Thyroid gland (tissue), 4 donors: Measurements from ENCODE around the gene MAP3K5. TPM values are rescaled to one million over a fixed set of nuclear protein-coding genes. Genes with fewer than 3 reads are reported as not detected.

Source experiments
- DNase-seq, 2 donors: peaks; one replicate each; pipeline ENCODE4 v3.0.0-alpha.2; 2019
- H3K27ac ChIP-seq, 3 donors: fragments of 200-600 bp; sonication (generic); 1 replicate in 2 of 3; 2 replicates in 1 of 3; pipeline ENCODE4 v1.5.1; 2016 to 2019; ENCODE audit warnings: mild to moderate bottlenecking in 1 of 3, moderate library complexity in 1 of 3
- H3K27me3 ChIP-seq: fragments of 200-600 bp; sonication (generic); one replicate; pipeline ENCODE4 v1.5.1; 2019
- H3K36me3 ChIP-seq, 2 donors: fragments of 200-600 bp; sonication (generic); one replicate each; pipeline ENCODE4 v1.5.1; 2016 to 2019
- H3K4me1 ChIP-seq, 2 donors: fragments of 200-600 bp; sonication (generic); one replicate each; pipeline ENCODE4 v1.5.1; 2017 to 2019
- H3K4me3 ChIP-seq, 3 donors: fragments of 200-600 bp; sonication (generic); replicated peaks in 1 of 3; 1 replicate in 2 of 3; 2 replicates in 1 of 3; pipeline ENCODE4 v1.5.1; 2016; ENCODE audit warnings: mild to moderate bottlenecking in 1 of 3
- H3K9me3 ChIP-seq: fragments of 200-600 bp; sonication (generic); one replicate; pipeline ENCODE4 v1.5.1; 2017
- CTCF ChIP-seq, 6 experiments: fragments of 200-600 bp in 3 of 6; fragments of 450-650 bp in 3 of 6; sonication (generic) in 3 of 6; IDR thresholded peaks; one replicate each; pipeline ENCODE4 v1.5.1; 2016 to 2019; ENCODE audit warnings: antibody characterized with exemption in 6 of 6, mild to moderate bottlenecking in 2 of 6, inconsistent platforms in 1 of 6, moderate library complexity in 1 of 6
- POLR2A ChIP-seq, 2 donors: fragments of 450-650 bp; IDR thresholded peaks; one replicate each; pipeline ENCODE4 v1.6.1; 2017; ENCODE audit warnings: antibody characterized with exemption in 2 of 2, mild to moderate bottlenecking in 2 of 2, moderate library complexity in 1 of 2
- WGBS, 2 donors: methylation state at CpG; one replicate each; pipeline ENCODE4 v1.1.5; 2017; 5-methylcytosine and 5-hydroxymethylcytosine counted together
- intact Hi-C: fragments of 100-400 bp; cut with DNase I; formaldehyde crosslinking; loops from one replicate; pipeline ENCODE4 v1.15.1; 2023
- total RNA-seq, 4 donors: library from RNA; depleted of rRNA; stranded (reverse); fragments of >200 nt; gene quantifications; one replicate each; pipeline ENCODE4 v1.2.3, GENCODE V29; 2016

Gene MAP3K5
- total RNA-seq, 4 donors from 2014 or later, result 28.1 to 68.0 (median 46.5) TPM

DNA sequence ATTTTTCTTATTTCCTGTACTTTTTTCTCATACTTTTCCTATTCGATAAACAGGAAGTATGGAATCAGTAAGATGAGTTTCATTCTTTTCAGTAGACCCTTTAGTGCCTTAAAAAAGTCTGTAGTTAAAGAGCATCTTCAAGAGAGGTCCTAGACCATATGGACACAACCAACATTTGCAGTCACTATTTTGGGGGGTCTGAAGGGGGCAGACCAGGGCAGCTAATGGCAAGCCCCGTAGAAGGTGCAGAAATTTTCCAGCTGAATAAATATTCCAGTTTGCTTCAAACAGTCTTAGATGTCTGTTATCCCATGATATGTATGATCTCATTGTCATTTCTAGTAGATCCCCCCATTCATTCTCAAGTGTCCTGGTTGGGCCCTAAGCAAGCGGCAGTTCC, 52.8 kb downstream of the MAP3K5 start:
- H3K36me3 ChIP-seq, result no peaks in the 10 kb centered on the region
- no peak overlapping the region for H3K4me3 ChIP-seq
- TF ChIP-seq POLR2A (IDR thresholded peaks at IDR 0.05) (no peak), CTCF (IDR thresholded peaks at IDR 0.05) (no peak)
- H3K27me3 ChIP-seq, result no peaks in the 10 kb centered on the region
- 86 to 91% methylated on average over 3 of the region's 3 CpGs for WGBS, 2 donors
- H3K9me3 ChIP-seq, result no peaks in the 10 kb centered on the region
- DNase-seq, result no peak
- peaks cover 25 to 34% of the 10 kb centered on the region in 2 donors for H3K4me1 ChIP-seq
- H3K27ac ChIP-seq, result no peak overlapping the region
- intact Hi-C loops, result no loop called here

DNA sequence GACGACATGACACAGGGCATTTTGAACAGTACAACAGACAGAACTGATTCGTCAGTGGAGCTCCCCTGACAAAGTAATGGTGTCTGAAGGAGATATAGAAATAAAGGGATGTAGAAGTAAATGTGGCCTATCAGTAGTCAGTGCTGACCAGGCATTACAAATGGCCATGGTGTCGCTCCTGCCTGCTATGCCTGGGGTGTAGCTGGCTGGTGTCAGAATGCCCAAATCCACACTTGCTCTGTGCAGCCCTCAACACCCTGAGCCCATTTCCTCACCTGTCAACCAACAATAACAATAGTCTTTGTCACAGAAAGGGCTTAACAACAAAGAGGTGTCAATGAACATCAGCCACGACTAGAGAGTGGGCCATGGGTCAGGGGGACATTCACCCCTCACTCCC, 53.2 kb downstream of the MAP3K5 start:
- Histone ChIP-seq H3K4me1 (peaks cover 25 to 32% of the 10 kb centered on the region in 2 donors), H3K36me3 (no peaks in the 10 kb centered on the region), H3K4me3 (no peak overlapping the region), H3K9me3 (no peaks in the 10 kb centered on the region), H3K27ac (no peak overlapping the region), H3K27me3 (no peaks in the 10 kb centered on the region)
- 95 to 97% methylated on average over 4 of the region's 4 CpGs for WGBS, 2 donors
- intact Hi-C loops, result no loop called here
- DNase-seq, result no peak
- TF ChIP-seq CTCF (IDR thresholded peaks at IDR 0.05) (no peak), POLR2A (IDR thresholded peaks at IDR 0.05) (no peak)

GRCh38 chr6:136738692-136739057, 53.6 kb downstream of the MAP3K5 start:
- Histone ChIP-seq H3K27ac (peak overlapping the region in 2 of 3 donors; percentile 21 to 34), H3K4me3 (no peak overlapping the region), H3K9me3 (no peaks in the 10 kb centered on the region), H3K27me3 (no peaks in the 10 kb centered on the region), H3K36me3 (no peaks in the 10 kb centered on the region), H3K4me1 (peaks cover 25 to 32% of the 10 kb centered on the region in 2 donors)
- WGBS, 2 donors, result 87 to 99% methylated on average over 6 of the region's 6 CpGs
- no peak for DNase-seq
- TF ChIP-seq CTCF (IDR thresholded peaks at IDR 0.05), result no peak
- TF ChIP-seq POLR2A (IDR thresholded peaks at IDR 0.05), result no peak
- intact Hi-C loops, result no loop called here

DNA sequence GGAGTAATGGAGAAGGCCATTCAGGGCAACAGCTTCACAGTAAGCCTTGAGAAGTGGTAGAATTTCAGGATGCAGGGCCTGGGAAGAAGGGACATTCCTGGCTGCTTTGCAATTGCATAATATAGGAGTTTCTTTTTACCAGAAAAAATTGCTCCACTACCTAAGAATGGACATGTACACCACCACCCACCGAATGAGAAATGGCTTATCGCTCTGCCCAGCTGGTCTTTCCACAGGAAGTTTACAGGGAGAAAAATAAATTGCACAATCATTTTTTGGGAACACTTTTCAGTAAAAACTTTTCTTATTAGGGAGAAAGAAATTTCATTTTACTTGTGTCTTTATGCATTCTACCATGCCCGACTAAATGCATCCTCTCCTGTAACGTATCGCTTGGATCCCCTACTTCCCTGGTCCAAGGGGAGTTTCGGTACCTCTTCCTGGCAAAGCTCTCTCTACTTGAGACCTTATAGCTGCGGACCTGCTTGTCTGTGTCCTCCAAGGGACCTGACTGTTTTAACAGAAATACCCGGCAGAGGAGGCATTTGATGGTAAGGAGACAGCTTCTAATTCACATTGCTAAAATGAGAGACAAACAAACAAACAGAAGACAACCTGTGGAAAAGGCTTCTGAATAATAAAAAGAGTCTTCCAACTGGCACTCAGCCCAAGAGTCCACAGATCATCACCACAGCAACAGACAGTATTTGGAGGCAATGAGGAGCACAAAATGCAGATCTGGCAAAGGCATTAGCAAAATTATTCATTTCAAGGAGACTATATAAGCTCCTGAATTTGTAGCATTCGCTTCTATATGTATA, 54.2 kb downstream of the MAP3K5 start:
- DNase-seq, result no peak
- no peaks in the 10 kb centered on the region for H3K27me3 ChIP-seq
- H3K4me1 ChIP-seq, result peaks cover 25 to 32% of the 10 kb centered on the region in 2 donors
- no peak for TF ChIP-seq POLR2A (IDR thresholded peaks at IDR 0.05)
- no peak for TF ChIP-seq CTCF (IDR thresholded peaks at IDR 0.05)
- intact Hi-C loops, result no loop called here
- no peak overlapping the region for H3K4me3 ChIP-seq
- no peaks in the 10 kb centered on the region for H3K9me3 ChIP-seq
- H3K36me3 ChIP-seq, result no peaks in the 10 kb centered on the region
- H3K27ac ChIP-seq, result peak overlapping the region in 2 of 3 donors; percentile 21 to 34
- WGBS, 2 donors, result 66 to 70% methylated on average over 9 of the region's 9 CpGs

- WGBS, 2 donors, result 83 to 87% methylated on average over 5 of the region's 5 CpGs
- Histone ChIP-seq H3K27ac (peak overlapping the region in 2 of 3 donors; percentile 21 to 34), H3K4me3 (no peak overlapping the region), H3K9me3 (no peaks in the 10 kb centered on the region), H3K4me1 (peaks cover 28 to 32% of the 10 kb centered on the region in 2 donors), H3K27me3 (no peaks in the 10 kb centered on the region), H3K36me3 (no peaks in the 10 kb centered on the region)
- DNase-seq, result no peak
- intact Hi-C loops, result no loop called here
- no peak for TF ChIP-seq POLR2A (IDR thresholded peaks at IDR 0.05)
- TF ChIP-seq CTCF (IDR thresholded peaks at IDR 0.05), result no peak
Observed at GRCh38 chr6:136737374-136737844, 54.9 kb downstream of the MAP3K5 start.
